SK-N-SH treated with all-trans-retinoic acid at 6 μM for 48 hours (cell line): Measurements from ENCODE around the gene ARHGAP30.

Experiments used
- ATAC-seq: fragments of 200-7000 bp; cut with Tn5 transposase; 3 replicates; pipeline ENCODE4 v1.9.1; 2020; ENCODE audit warnings: mild to moderate bottlenecking, moderate library complexity
- ARNTL ChIP-seq: fragments of 450-650 bp; formaldehyde crosslinking; IDR thresholded peaks from 2 replicates; pipeline ENCODE4 v1.5.0; 2020; ENCODE audit warnings: low read depth, mild to moderate bottlenecking, moderate library complexity, borderline replicate concordance
- BACH2 ChIP-seq: fragments of 250-450 bp; sonication (Bioruptor Pico); IDR thresholded peaks from 2 replicates; pipeline ENCODE4 v1.9.0; 2021; ENCODE audit warnings: mild to moderate bottlenecking, borderline replicate concordance
- CREB5 ChIP-seq: fragments of 250-450 bp; sonication (Bioruptor Pico); IDR thresholded peaks from 2 replicates; pipeline ENCODE4 v1.5.1; 2020; ENCODE audit warnings: low read depth, mild to moderate bottlenecking, moderate library complexity
- CSDC2 ChIP-seq: fragments of 250-450 bp; sonication (Bioruptor Pico); IDR thresholded peaks from 2 replicates; pipeline ENCODE4 v1.5.0; 2020; ENCODE audit warnings: mild to moderate bottlenecking, moderate library complexity
- CSRNP3 ChIP-seq: fragments of 250-450 bp; sonication (Bioruptor Pico); IDR thresholded peaks from 2 replicates; pipeline ENCODE4 v1.5.1; 2021; ENCODE audit warnings: mild to moderate bottlenecking, moderate library complexity
- ESRRG ChIP-seq: fragments of 250-450 bp; sonication (Bioruptor Pico); IDR thresholded peaks from 2 replicates; pipeline ENCODE4 v1.6.1; 2021; ENCODE audit warnings: mild to moderate bottlenecking
- ISL1 ChIP-seq: fragments of 250-450 bp; sonication (Bioruptor Pico); IDR thresholded peaks from 2 replicates; pipeline ENCODE4 v2.1.2; 2022; ENCODE audit warnings: mild to moderate bottlenecking, moderate library complexity
- OSR1 ChIP-seq: fragments of 250-450 bp; sonication (Bioruptor Pico); IDR thresholded peaks from 2 replicates; pipeline ENCODE4 v1.8.0; 2022; ENCODE audit warnings: moderate library complexity, mild to moderate bottlenecking, inconsistent platforms
- PATZ1 ChIP-seq: fragments of 250-450 bp; sonication (Bioruptor Pico); IDR thresholded peaks from 2 replicates; pipeline ENCODE4 v1.8.0; 2020; ENCODE audit warnings: mild to moderate bottlenecking, moderate library complexity, borderline replicate concordance
- SNAI2 ChIP-seq: fragments of 250-450 bp; sonication (Bioruptor Pico); IDR thresholded peaks from 2 replicates; pipeline ENCODE4 v1.5.0; 2020; ENCODE audit warnings: mild to moderate bottlenecking, moderate library complexity
- TCF4 ChIP-seq: fragments of 250-450 bp; sonication (Bioruptor Pico); IDR thresholded peaks from 2 replicates; pipeline ENCODE4 v1.8.0; 2021; ENCODE audit warnings: mild to moderate bottlenecking, moderate library complexity, borderline replicate concordance
- TOX ChIP-seq: fragments of 250-450 bp; sonication (Bioruptor Pico); IDR thresholded peaks from 2 replicates; pipeline ENCODE4 v1.8.0; 2021; ENCODE audit warnings: mild to moderate bottlenecking, moderate library complexity, borderline replicate concordance
- TSHZ2 ChIP-seq: fragments of 250-450 bp; sonication (Bioruptor Pico); IDR thresholded peaks from 2 replicates; pipeline ENCODE4 v1.5.0; 2020; ENCODE audit warnings: mild to moderate bottlenecking, moderate library complexity
- ZC3H10 ChIP-seq: fragments of 250-450 bp; sonication (Bioruptor Pico); IDR thresholded peaks from 2 replicates; pipeline ENCODE4 v1.5.1; 2021; ENCODE audit warnings: mild to moderate bottlenecking, moderate library complexity
- ZFP3 ChIP-seq: fragments of 250-450 bp; sonication (Bioruptor Pico); IDR thresholded peaks from 2 replicates; pipeline ENCODE4 v1.5.0; 2020; ENCODE audit warnings: mild to moderate bottlenecking, moderate library complexity
- ZFP30 ChIP-seq: fragments of 450-650 bp; formaldehyde crosslinking; IDR thresholded peaks from 2 replicates; pipeline ENCODE4 v1.5.0; 2022; ENCODE audit warnings: mild to moderate bottlenecking, moderate library complexity
- ZNF565 ChIP-seq: fragments of 450-650 bp; formaldehyde crosslinking; conservative IDR thresholded peaks from 2 replicates; pipeline ENCODE4 v1.5.0; 2020; ENCODE audit warnings: low read depth, mild to moderate bottlenecking, moderate library complexity
- ZNF8 ChIP-seq: fragments of 450-650 bp; formaldehyde crosslinking; IDR thresholded peaks from 2 replicates; pipeline ENCODE4 v1.5.0; 2020; ENCODE audit warnings: mild to moderate bottlenecking, moderate library complexity

Gene ARHGAP30

GRCh38 chr1:161081519-161081918 is 11.8 kb upstream of the ARHGAP30 start (continued):
- TF ChIP-seq PATZ1, result no peak
- TF ChIP-seq CREB5 (CRISPR knock-in tag), result no peak

GRCh38 chr1:161080441-161081405 is 11.0 kb upstream of the ARHGAP30 start:
- no peak for TF ChIP-seq ZC3H10 (CRISPR knock-in tag)
- TF ChIP-seq OSR1 (CRISPR knock-in tag), result no peak
- no peak for TF ChIP-seq ISL1
- TF ChIP-seq TSHZ2 (CRISPR knock-in tag), result no peak
- TF ChIP-seq ZFP3 (CRISPR knock-in tag), result no peak
- TF ChIP-seq TOX (CRISPR knock-in tag), result no peak
- TF ChIP-seq ZFP30 (CRISPR knock-in tag), result no peak
- TF ChIP-seq SNAI2 (CRISPR knock-in tag), result no peak
- no peak for TF ChIP-seq TCF4 (CRISPR knock-in tag)
- no peak for TF ChIP-seq ZNF8 (CRISPR knock-in tag)
- no peak for TF ChIP-seq CSRNP3 (CRISPR knock-in tag)
- no peak for TF ChIP-seq ESRRG
- TF ChIP-seq ZNF565 (CRISPR knock-in tag), result no peak
- no peak for TF ChIP-seq CREB5 (CRISPR knock-in tag)
- no peak for TF ChIP-seq PATZ1
- TF ChIP-seq ARNTL (CRISPR knock-in tag), result no peak
- TF ChIP-seq CSDC2 (CRISPR knock-in tag), result no peak

GRCh38 chr1:161079436-161080110 is 9.9 kb upstream of the ARHGAP30 start:
- TF ChIP-seq ZFP30 (CRISPR knock-in tag) (no peak), BACH2 (CRISPR knock-in tag) (no peak), ESRRG (no peak), TCF4 (CRISPR knock-in tag) (no peak), ZNF565 (CRISPR knock-in tag) (no peak)
- no peak for ATAC-seq

More at GRCh38 chr1:161080441-161081405, 11.0 kb upstream of the ARHGAP30 start:
- no peak for ATAC-seq
